ENCODE measurements around the gene RXRA.

The RXRA gene

GRCh38 chr9:134477927-134478326 is 151.7 kb downstream of the RXRA start:
- DNase-seq = no peak

GRCh38 chr9:134481762-134482161 is 155.5 kb downstream of the RXRA start:
- DNase-seq = no peak

GRCh38 chr9:134482226-134482625 is 156.0 kb downstream of the RXRA start:
- no peak for DNase-seq

GRCh38 chr9:134483361-134484184 is 157.3 kb downstream of the RXRA start:
- no peak for DNase-seq

GRCh38 chr9:134484479-134484878 is 158.2 kb downstream of the RXRA start:
- no peak for DNase-seq

- DNase-seq = no peak
These were observed 159.4 kb downstream of the RXRA start for GRCh38 chr9:134485653-134486052.

- no peak for DNase-seq
These were observed 159.9 kb downstream of the RXRA start for GRCh38 chr9:134486143-134486591.

GRCh38 chr9:134486596-134486995 is 160.3 kb downstream of the RXRA start:
- no peak for DNase-seq

Measured in CD4-positive, alpha-beta T cell treated with Interferon alpha-2 for 1 hour (primary cell).